Measurements from ENCODE around the gene CD300A.

GRCh38 chr17:74493331-74493833, 26.9 kb downstream of the CD300A start:
- TF ChIP-seq CEBPB (IDR thresholded peaks at IDR 0.05; ENCODE audit: low read depth, low read length) (no peak), CTCF (conservative IDR thresholded peaks at IDR 0.05; ENCODE audit: low read depth, low read length) (peak; percentile 61), SMC3 (IDR thresholded peaks at IDR 0.05; ENCODE audit: low read depth, low read length) (peak; percentile 35), RCOR1 (IDR thresholded peaks at IDR 0.05; ENCODE audit: insufficient replicate concordance, low read length) (no peak), FOS (IDR thresholded peaks at IDR 0.05; ENCODE audit: low read depth, low read length) (no peak), POLR2A (IDR thresholded peaks at IDR 0.05; ENCODE audit: low read depth, low read length) (no peak), MXI1 (IDR thresholded peaks at IDR 0.05; ENCODE audit: borderline replicate concordance, low read depth, low read length) (no peak), RFX5 (IDR thresholded peaks at IDR 0.05; ENCODE audit: low read depth, low read length) (no peak), BHLHE40 (IDR thresholded peaks at IDR 0.05; ENCODE audit: low read depth, low read length) (no peak)
- TF ChIP-seq, protein P1, sequence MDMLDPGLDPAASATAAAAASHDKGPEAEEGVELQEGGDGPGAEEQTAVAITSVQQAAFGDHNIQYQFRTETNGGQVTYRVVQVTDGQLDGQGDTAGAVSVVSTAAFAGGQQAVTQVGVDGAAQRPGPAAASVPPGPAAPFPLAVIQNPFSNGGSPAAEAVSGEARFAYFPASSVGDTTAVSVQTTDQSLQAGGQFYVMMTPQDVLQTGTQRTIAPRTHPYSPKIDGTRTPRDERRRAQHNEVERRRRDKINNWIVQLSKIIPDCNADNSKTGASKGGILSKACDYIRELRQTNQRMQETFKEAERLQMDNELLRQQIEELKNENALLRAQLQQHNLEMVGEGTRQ (IDR thresholded peaks at IDR 0.05; ENCODE audit: low read depth, low read length), result no peak

All from IMR-90 (cell line).